IPS-18c (cell line): Measurements from ENCODE around the gene UST.

Experiments
- H3K4me3 ChIP-seq: 2 replicates; pipeline ENCODE4 v1.7.0; 2013; ENCODE audit warnings: low read depth, mild to moderate bottlenecking, low read length, moderate library complexity; ENCODE audit not compliant: insufficient read depth
- H3K9me3 ChIP-seq: one replicate; pipeline ENCODE4 v1.6.1; 2013; ENCODE audit warnings: mild to moderate bottlenecking, low read length, moderate library complexity; ENCODE audit not compliant: control insufficient read depth, insufficient read depth

The UST gene

DNA sequence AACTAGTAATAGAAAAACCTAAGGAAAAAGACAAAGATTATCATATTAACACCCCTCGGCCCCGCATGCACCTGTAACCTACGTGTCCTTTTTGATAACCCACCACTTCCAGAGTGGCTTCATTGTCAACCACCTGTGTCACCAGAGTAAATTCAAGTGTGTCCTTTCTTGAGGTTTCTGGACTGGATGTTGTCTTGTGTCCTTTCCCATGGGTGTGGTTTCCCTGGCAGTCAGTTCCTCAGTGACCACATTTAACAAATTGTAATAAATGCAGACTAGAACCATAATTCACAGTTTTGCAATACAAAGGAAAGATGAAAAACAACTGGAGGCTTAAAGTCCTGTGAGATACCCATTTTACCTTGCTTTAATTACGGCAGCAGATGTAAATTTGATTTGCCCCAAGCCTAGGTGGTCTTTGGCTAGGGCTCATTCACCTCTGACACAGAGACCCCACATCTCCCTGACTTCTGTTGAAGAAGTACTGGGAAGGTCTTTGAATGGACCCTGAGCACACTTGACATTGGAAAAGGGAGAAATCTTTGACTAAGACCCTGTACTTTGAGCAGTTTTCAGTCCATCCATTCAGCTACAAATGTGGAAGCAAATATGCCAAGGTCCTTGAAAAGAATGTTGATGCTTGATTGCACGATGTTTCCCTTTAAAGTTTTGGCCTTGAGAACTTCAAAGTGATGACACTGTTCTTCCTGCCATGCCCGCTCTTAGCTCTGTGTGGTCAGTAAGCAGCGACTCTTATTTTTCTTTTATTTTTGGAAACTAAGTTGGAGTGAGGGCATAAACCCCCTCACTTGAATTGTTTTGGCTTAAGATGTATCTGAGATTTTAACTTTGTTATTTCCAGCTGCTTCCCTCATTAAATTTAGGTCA lies 232.4 kb downstream of the UST start:
- H3K9me3 ChIP-seq = no peaks in the 10 kb centered on the region
- H3K4me3 ChIP-seq = no peak overlapping the region

DNA sequence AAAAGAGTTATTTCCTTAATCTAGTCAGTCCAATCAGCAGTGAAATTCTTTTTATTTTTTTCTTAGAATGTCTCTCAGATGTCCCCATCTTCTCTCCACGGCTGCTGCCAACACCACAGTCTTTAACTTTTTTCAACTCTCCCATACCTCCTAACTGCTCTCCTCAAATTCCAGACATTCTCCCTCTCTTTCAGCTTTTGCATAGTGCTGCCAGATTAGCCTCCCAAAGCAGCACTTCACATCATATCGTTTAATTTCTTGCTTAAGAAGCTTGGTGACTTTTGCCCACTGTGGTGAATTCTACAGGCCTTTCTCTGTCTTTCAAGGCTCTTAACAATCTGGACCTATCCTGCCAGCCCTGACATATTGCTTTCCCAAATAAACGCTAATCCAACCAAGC lies 233.4 kb downstream of the UST start:
- H3K9me3 ChIP-seq = no peaks in the 10 kb centered on the region
- no peak overlapping the region for H3K4me3 ChIP-seq

GRCh38 chr6:148981515-148981914 lies 234.7 kb downstream of the UST start:
- Histone ChIP-seq H3K9me3 (no peaks in the 10 kb centered on the region), H3K4me3 (no peak overlapping the region)

DNA sequence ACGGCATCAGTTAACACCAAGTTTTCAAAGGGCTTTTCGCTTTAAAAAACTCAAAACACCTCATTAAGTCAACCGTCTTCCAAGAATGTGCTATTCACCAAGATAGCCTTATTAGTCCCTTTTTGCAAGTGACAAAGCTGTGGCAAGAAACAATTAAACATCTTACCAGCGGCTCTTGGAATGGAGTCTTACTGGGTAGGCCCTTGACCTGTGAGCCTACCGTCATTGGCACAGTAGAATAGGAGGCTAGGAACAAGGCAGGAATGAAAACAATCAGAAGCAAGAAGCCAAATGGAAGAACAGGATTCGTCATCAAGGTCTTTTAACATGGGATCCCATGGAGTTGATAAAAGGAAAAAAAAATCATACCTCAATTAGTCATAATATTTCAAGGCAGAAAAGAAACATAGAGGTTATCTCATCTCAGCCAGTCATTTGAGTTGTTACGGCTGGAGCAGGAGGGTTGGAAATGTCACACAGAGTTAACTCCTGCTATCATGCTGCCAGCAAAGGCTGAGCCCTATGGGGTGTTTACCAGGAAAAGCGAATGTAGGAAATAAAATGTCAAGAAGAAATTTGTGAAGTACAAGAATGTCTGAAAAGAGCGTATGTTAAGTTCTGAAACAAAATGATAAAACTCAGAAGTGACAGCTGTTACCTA lies 236.4 kb downstream of the UST start:
- no peaks in the 10 kb centered on the region for H3K9me3 ChIP-seq
- no peak overlapping the region for H3K4me3 ChIP-seq

- no peak overlapping the region for H3K4me3 ChIP-seq
- H3K9me3 ChIP-seq = no peaks in the 10 kb centered on the region
These were observed 237.1 kb downstream of the UST start for GRCh38 chr6:148983966-148984365.

- Histone ChIP-seq H3K4me3 (no peak overlapping the region), H3K9me3 (no peaks in the 10 kb centered on the region)
These were observed 237.8 kb downstream of the UST start for GRCh38 chr6:148984531-148985056.

DNA sequence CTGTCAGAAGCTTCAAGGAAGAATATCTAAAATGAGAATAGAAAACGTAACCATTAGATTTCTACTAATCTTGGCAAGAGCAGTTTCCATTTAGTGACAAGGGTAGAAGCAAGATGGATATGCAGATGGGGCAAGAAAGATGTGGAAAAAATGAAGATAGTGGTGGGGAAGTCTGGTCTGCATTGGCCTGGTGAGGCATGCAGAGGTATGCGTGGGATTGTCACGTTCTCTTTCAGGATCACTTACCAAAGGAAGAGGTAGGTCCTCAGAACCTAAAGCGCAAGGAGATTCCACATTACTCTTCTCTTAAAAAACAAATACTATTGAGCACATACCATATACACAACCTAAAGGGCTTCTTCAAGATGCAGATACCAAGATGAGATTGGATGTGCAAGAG lies 238.7 kb downstream of the UST start:
- Histone ChIP-seq H3K9me3 (no peaks in the 10 kb centered on the region), H3K4me3 (no peak overlapping the region)

- Histone ChIP-seq H3K4me3 (no peak overlapping the region), H3K9me3 (no peaks in the 10 kb centered on the region)
These were observed 239.8 kb downstream of the UST start for GRCh38 chr6:148986608-148987007.

- H3K4me3 ChIP-seq = no peak overlapping the region
- H3K9me3 ChIP-seq = no peaks in the 10 kb centered on the region
These were observed 241.2 kb downstream of the UST start for GRCh38 chr6:148987982-148988381.

DNA sequence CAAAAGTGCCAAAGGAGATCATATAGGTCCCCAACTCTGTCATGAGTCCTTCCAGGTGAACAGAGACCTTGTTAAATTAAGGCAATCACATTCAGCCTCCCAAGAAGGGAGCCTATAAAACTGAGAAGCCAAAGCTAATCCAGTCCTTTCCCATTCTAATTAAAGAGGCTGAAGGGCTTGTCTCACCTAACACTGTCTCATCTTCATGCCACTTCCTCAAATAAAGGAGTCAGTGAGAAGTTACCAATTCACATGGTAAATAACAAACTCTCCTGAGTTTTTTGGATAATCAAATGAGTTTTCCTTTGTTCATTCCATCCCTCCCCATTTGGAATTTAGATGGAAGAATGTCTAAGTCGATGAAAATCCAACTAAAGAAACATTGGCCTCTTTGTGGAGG lies 242.8 kb downstream of the UST start:
- Histone ChIP-seq H3K4me3 (no peak overlapping the region), H3K9me3 (peaks cover 2% of the 10 kb centered on the region)

- H3K4me3 ChIP-seq = no peak overlapping the region
- peaks cover 2% of the 10 kb centered on the region for H3K9me3 ChIP-seq
These were observed 243.6 kb downstream of the UST start for GRCh38 chr6:148990403-148990802.

- H3K9me3 ChIP-seq = peaks cover 2% of the 10 kb centered on the region
- H3K4me3 ChIP-seq = no peak overlapping the region
These were observed 250.0 kb downstream of the UST start for GRCh38 chr6:148996815-148997214.

GRCh38 chr6:148997865-148998264 lies 251.0 kb downstream of the UST start:
- H3K4me3 ChIP-seq = no peak overlapping the region

GRCh38 chr6:148998704-148999103 lies 251.9 kb downstream of the UST start:
- H3K4me3 ChIP-seq = no peak overlapping the region
- H3K9me3 ChIP-seq = no peaks in the 10 kb centered on the region

More at GRCh38 chr6:148997865-148998264, 251.0 kb downstream of the UST start:
- H3K9me3 ChIP-seq = peaks cover 2% of the 10 kb centered on the region

DNA sequence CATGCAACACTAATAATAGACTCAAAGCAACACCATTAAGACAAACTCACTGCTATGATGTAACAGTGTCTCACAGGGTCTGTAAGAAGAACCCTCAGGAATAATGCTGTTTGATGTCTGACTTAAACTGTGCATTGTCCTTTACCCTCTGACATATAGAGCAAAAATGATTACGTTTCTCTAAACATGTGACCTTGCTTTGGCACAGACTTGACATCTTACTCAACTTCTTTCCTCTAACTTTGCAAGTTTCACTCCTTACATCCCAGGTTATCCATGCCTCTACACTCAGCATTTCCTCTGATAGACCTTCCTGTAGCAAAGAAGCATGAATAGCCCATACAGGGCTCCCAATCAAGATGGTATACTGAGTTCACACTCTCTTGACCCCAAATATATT lies 252.7 kb downstream of the UST start:
- Histone ChIP-seq H3K9me3 (no peaks in the 10 kb centered on the region), H3K4me3 (no peak overlapping the region)

GRCh38 chr6:148999929-149000468 lies 253.2 kb downstream of the UST start:
- H3K4me3 ChIP-seq = no peak overlapping the region
- no peaks in the 10 kb centered on the region for H3K9me3 ChIP-seq

GRCh38 chr6:149001422-149001821 lies 254.6 kb downstream of the UST start:
- H3K9me3 ChIP-seq = no peaks in the 10 kb centered on the region
- H3K4me3 ChIP-seq = no peak overlapping the region

DNA sequence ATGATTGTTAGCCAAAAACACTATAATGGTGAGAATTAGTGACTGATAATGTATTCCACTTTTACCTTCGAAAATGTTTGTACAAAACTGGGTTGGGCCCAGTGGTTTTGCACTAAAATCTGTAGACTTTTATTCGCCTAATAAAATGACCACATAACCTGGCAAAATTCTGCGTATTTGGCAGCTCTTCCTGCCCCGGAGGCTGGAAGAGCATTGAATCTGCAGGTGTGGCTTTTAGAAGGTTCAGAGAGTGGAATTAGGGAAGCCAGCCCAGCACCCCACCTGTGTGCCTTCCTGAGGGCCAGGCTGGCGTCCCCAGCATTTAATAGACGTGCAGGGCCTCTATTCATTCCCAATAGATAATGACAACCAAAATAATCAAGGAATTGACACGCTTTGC lies 256.7 kb downstream of the UST start:
- Histone ChIP-seq H3K4me3 (no peak overlapping the region), H3K9me3 (no peaks in the 10 kb centered on the region)
